ENCODE data around the gene IL6R.

The IL6R gene

GRCh38 chr1:154502744-154503115, 97.6 kb downstream of the IL6R start:
- no peak overlapping the region for H3K4me3 ChIP-seq (ENCODE audit: low read depth, low read length)

- no peak overlapping the region for H3K4me3 ChIP-seq (ENCODE audit: low read depth, low read length)
Measured at GRCh38 chr1:154503898-154504297, 98.8 kb downstream of the IL6R start.

GRCh38 chr1:154512760-154513159, 107.6 kb downstream of the IL6R start:
- no peak overlapping the region for H3K4me3 ChIP-seq (ENCODE audit: low read depth, low read length)

- no peak overlapping the region for H3K4me3 ChIP-seq (ENCODE audit: low read depth, low read length)
Measured at GRCh38 chr1:154514066-154514553, 109.0 kb downstream of the IL6R start.

GRCh38 chr1:154517661-154518060, 112.5 kb downstream of the IL6R start:
- H3K4me3 ChIP-seq (ENCODE audit: low read depth, low read length), result no peak overlapping the region
